Vagina (tissue), 2 donors: Measurements from ENCODE around the gene DGKB. TPM values are rescaled to one million over a fixed set of nuclear protein-coding genes. Genes with fewer than 3 reads are reported as not detected.

Experiments
- DNase-seq, 2 donors: peaks; one replicate each; pipeline ENCODE4 v3.0.0-alpha.2; 2017; ENCODE audit errors: extremely low spot score in 2 of 2
- H3K27ac ChIP-seq: fragments of 200-600 bp; sonication (generic); one replicate; pipeline ENCODE4 v1.5.1; 2019
- H3K27me3 ChIP-seq: fragments of 200-600 bp; sonication (generic); one replicate; pipeline ENCODE4 v1.5.1; 2019
- H3K36me3 ChIP-seq, 2 donors: fragments of 200-600 bp; sonication (generic); one replicate each; pipeline ENCODE4 v1.5.1; 2017 to 2019
- H3K4me1 ChIP-seq: fragments of 200-600 bp; sonication (generic); one replicate; pipeline ENCODE4 v1.5.1; 2019
- H3K4me3 ChIP-seq, 2 donors: fragments of 200-600 bp; sonication (generic); 1 replicate in 1 of 2; 2 replicates in 1 of 2; pipeline ENCODE4 v1.5.1; 2016 to 2019
- H3K9me3 ChIP-seq: fragments of 200-600 bp; sonication (generic); one replicate; pipeline ENCODE4 v1.5.1; 2019
- POLR2A ChIP-seq, 2 donors: fragments of 450-650 bp; IDR thresholded peaks; one replicate each; pipeline ENCODE4 v1.6.1; 2017; ENCODE audit warnings: antibody characterized with exemption in 2 of 2, mild to moderate bottlenecking in 2 of 2, moderate library complexity in 2 of 2
- POLR2AphosphoS5 ChIP-seq, 2 donors: sonication (generic); formaldehyde crosslinking; IDR thresholded peaks; one replicate each; pipeline ENCODE4 v1.9.0; 2017; ENCODE audit warnings: antibody characterized with exemption in 2 of 2, mild to moderate bottlenecking in 2 of 2, low read depth in 1 of 2; ENCODE audit not compliant: insufficient read depth in 1 of 2
- intact Hi-C: fragments of 100-400 bp; cut with DNase I; formaldehyde crosslinking; loops from one replicate; pipeline ENCODE4 v1.15.1; 2023
- total RNA-seq: library from RNA; depleted of rRNA; stranded (reverse); fragments of >200 nt; gene quantifications from one replicate; pipeline ENCODE4 v1.2.3, GENCODE V29; 2016
- TF ChIP-seq, protein P1 (sequence below), 3 experiments: fragments of 450-650 bp in 2 of 3; fragments of 200-600 bp in 1 of 3; sonication (generic) in 1 of 3; IDR thresholded peaks; one replicate each; pipeline ENCODE4 v1.5.1; 2017 to 2019; ENCODE audit warnings: antibody characterized with exemption in 3 of 3, mild to moderate bottlenecking in 2 of 3, moderate library complexity in 2 of 3

Gene DGKB
- total RNA-seq, 1 donor from 2014 or later = 2.2 TPM

DNA sequence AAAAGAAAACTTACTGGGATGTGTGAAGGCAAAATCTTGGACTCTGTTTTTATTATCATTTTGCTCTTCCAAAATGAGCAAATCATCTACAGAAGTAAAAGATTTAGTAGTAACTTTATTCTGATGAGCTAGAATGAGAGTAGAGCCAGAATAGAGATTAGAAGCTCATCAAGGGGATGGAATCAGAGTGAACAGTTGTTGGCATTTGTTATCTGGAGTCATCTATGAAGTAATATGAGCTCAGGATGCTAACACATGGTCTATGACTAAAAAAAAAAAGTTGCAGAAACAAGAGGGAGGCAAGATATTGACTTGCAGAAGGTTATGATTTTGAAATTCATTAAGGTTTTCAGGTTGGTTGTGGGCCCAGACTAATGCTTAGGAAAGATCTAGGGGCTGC, 504.0 kb downstream of the DGKB start:
- TF ChIP-seq POLR2A (IDR thresholded peaks at IDR 0.05) (no peak), POLR2AphosphoS5 (IDR thresholded peaks at IDR 0.05; ENCODE audit: insufficient read depth in 1 of 2, low read depth in 1 of 2) (no peak)
- TF ChIP-seq, protein P1, sequence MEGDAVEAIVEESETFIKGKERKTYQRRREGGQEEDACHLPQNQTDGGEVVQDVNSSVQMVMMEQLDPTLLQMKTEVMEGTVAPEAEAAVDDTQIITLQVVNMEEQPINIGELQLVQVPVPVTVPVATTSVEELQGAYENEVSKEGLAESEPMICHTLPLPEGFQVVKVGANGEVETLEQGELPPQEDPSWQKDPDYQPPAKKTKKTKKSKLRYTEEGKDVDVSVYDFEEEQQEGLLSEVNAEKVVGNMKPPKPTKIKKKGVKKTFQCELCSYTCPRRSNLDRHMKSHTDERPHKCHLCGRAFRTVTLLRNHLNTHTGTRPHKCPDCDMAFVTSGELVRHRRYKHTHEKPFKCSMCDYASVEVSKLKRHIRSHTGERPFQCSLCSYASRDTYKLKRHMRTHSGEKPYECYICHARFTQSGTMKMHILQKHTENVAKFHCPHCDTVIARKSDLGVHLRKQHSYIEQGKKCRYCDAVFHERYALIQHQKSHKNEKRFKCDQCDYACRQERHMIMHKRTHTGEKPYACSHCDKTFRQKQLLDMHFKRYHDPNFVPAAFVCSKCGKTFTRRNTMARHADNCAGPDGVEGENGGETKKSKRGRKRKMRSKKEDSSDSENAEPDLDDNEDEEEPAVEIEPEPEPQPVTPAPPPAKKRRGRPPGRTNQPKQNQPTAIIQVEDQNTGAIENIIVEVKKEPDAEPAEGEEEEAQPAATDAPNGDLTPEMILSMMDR (IDR thresholded peaks at IDR 0.05) = no peak
- intact Hi-C loops = no loop called here

GRCh38 chr7:14395860-14396259, 506.7 kb downstream of the DGKB start:
- no peak for DNase-seq
- Histone ChIP-seq H3K36me3 (no peaks in the 10 kb centered on the region), H3K9me3 (no peaks in the 10 kb centered on the region), H3K27me3 (no peaks in the 10 kb centered on the region), H3K27ac (no peak overlapping the region), H3K4me1 (no peaks in the 10 kb centered on the region), H3K4me3 (no peak overlapping the region)
- TF ChIP-seq POLR2AphosphoS5 (IDR thresholded peaks at IDR 0.05; ENCODE audit: insufficient read depth in 1 of 2, low read depth in 1 of 2) = no peak
- no peak for TF ChIP-seq POLR2A (IDR thresholded peaks at IDR 0.05)
- TF ChIP-seq, protein P1 (IDR thresholded peaks at IDR 0.05) = no peak
- intact Hi-C loops = no loop called here

More for the DNA sequence above, 504.0 kb downstream of the DGKB start:
- no peaks in the 10 kb centered on the region for H3K4me1 ChIP-seq
- no peaks in the 10 kb centered on the region for H3K9me3 ChIP-seq
- no peak for DNase-seq
- no peak overlapping the region for H3K4me3 ChIP-seq
- H3K36me3 ChIP-seq = no peaks in the 10 kb centered on the region
- H3K27me3 ChIP-seq = no peaks in the 10 kb centered on the region
- H3K27ac ChIP-seq = no peak overlapping the region

GRCh38 chr7:14394786-14395185, 507.8 kb downstream of the DGKB start:
- DNase-seq = no peak
- intact Hi-C loops = no loop called here
- Histone ChIP-seq H3K27me3 (no peaks in the 10 kb centered on the region), H3K4me1 (no peaks in the 10 kb centered on the region), H3K9me3 (no peaks in the 10 kb centered on the region), H3K27ac (no peak overlapping the region), H3K4me3 (no peak overlapping the region), H3K36me3 (no peaks in the 10 kb centered on the region)
- TF ChIP-seq, protein P1 (IDR thresholded peaks at IDR 0.05) = no peak
- TF ChIP-seq POLR2A (IDR thresholded peaks at IDR 0.05) (no peak), POLR2AphosphoS5 (IDR thresholded peaks at IDR 0.05; ENCODE audit: insufficient read depth in 1 of 2, low read depth in 1 of 2) (no peak)

DNA sequence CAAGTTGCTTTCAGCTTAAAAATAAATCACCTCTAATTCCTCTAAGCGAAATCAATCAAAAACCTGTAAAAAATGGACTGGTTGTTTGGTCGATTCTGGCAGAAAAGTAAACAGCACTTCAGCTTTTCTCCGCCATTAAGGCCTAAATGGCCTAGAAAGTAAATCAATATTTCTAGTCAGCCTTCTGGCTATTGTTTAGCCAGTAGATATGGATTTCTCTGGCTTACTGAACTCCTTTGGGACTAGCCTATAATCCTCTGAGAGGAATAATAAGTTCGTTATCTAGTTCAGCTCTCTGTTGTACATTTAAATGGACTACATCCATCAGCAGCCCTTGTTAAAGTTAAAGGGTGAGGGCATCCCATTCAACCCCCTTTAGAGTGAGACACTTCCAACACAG, 513.0 kb downstream of the DGKB start:
- Histone ChIP-seq H3K4me3 (no peak overlapping the region), H3K4me1 (no peaks in the 10 kb centered on the region), H3K9me3 (no peaks in the 10 kb centered on the region), H3K27me3 (no peaks in the 10 kb centered on the region), H3K27ac (no peak overlapping the region), H3K36me3 (no peaks in the 10 kb centered on the region)
- no peak for DNase-seq
- TF ChIP-seq, protein P1 (IDR thresholded peaks at IDR 0.05) = no peak
- intact Hi-C loops = no loop called here

- TF ChIP-seq POLR2A (IDR thresholded peaks at IDR 0.05) (no peak), POLR2AphosphoS5 (IDR thresholded peaks at IDR 0.05; ENCODE audit: insufficient read depth in 1 of 2, low read depth in 1 of 2) (no peak)
- TF ChIP-seq, protein P1 (IDR thresholded peaks at IDR 0.05) = no peak
- Histone ChIP-seq H3K9me3 (no peaks in the 10 kb centered on the region), H3K4me3 (no peak overlapping the region), H3K27me3 (no peaks in the 10 kb centered on the region), H3K27ac (no peak overlapping the region), H3K36me3 (no peaks in the 10 kb centered on the region), H3K4me1 (no peaks in the 10 kb centered on the region)
- intact Hi-C loops = no loop called here
- no peak for DNase-seq
Measured at GRCh38 chr7:14389181-14389591, 513.4 kb downstream of the DGKB start.
